Stimulated activated CD8-positive, alpha-beta memory T cell treated with anti-CD3 and anti-CD28 coated beads, Interleukin-7, amount 100 ng/mL, for 24 hours (primary cell): ENCODE data around the gene CXXC1.
A peak's percentile ranks its signal among the peaks of the same experiment; 100 is the strongest.
"Not testable (repeated sequence)": the region's sequence is repeated elsewhere in the genome, so short reads cannot be mapped to it uniquely, and the experiment has no call there.

Experiments
- DNase-seq: peaks from one replicate; pipeline ENCODE4 v3.0.0-alpha.2; 2020; ENCODE audit warnings: low read depth

Gene CXXC1

DNA sequence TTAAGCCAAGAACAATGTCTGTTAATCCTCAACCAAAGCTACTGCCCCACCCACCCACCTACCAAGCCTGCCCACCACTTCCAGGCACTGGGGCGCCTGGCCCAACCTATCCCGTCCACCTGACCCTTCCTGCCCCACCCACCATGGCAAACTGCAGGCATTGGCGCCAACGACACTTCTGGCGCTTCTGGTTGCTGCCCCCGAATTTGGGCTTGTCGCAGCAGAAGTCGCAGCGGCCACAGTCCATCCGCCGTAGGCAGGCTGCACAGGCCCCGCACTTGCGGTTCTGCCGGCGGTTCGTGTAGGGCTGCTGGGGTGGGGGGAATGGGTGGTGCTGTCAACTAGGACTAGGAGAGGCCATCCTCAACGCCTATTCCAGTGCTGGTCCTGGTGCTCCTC is 13.4 kb downstream of the CXXC1 start:
- no peak for DNase-seq

DNA sequence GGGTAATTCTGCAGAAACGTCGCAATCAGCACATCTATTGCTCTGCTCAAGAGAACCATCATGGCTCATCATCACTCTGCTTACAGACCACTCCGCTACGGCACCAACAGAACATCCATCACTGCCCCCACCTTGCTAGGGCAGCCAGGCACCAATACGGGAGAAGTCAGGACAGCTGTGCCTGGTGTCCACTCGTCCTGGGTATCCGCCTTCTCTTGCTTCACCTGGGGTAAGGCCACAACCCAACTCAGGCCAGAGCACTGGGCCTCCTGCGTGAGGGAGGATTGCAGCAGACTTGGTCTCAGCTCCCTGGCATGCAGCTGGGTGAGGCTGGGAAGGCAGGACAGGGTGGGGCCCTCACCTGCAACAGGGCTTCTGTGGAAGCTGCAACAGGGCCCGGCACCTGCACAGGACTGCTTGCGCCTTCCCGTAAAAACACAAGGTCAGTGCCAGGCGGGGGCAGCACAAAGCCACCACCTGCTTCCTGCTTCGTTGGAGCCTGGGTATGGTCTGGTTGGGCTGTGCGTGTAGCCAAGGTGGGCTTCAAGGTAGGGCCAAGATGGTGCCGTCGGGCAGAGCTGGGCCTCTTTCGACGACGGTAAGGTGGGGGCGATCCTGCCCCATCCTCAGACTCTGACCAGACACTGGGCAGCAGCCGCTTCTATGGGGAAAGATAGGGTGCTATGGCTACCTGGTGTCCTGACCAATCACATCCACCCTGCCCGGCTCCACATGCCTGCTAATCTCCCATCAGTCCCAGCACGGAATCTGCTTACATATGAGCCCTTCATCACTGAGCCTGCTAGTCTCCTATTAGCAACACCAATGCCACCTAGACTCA is 14.1 kb downstream of the CXXC1 start:
- DNase-seq = no peak

DNA sequence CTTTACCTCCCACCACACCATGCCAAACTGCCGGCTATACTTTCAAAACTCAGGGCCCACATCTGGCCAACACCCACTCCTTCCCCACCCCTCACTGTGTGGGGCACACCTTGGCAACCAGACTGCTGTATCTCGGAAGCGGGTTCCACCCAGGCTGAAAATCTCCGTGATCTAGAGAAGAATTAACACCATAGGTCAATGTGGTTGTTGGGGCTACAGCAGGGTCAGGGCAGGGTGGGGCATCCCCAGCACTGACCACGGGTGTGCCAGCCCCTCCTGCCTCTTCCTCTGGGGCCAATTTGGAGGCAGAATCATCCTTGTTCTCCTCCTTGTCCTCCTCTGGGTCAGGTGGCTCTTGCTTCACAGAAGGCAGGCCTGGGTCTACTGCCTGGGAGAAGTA is 14.9 kb downstream of the CXXC1 start:
- DNase-seq = no peak

DNA sequence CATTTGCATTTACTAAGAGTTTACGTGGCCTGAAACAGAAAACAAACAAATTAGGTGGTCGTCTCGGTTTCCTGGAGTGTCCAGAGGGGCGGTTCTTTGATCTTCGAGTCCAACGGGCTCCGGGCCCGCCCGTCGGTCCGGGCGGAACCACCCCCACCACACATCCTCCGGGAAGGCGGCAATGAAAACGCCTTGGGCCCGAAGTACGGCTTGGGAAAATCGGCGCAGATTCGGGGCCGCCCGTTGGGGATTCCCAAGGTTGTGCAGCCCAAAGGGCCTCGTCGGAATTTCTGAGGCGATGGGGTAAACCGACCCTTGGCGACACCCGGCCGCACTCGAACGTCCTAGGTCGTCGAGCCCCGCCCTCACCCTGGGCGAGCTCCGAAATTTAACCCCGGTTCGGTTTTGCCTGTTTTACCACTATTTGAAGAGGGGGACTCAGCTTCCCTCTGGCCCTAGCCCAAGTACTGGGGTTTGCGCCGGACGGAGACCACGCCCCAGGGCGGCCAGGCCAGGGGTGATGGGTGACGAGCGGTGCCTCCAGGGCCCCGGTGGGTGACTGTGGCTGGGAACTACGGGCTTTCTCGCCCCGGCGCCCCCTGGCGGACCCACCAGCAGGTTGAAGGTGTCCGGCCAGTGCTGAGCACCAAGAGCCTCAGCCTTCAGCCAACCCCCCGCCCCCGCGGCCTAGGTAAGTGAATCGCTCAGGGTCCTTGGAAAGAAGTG is 19.3 kb downstream of the CXXC1 start:
- peak; percentile 64 for DNase-seq

DNA sequence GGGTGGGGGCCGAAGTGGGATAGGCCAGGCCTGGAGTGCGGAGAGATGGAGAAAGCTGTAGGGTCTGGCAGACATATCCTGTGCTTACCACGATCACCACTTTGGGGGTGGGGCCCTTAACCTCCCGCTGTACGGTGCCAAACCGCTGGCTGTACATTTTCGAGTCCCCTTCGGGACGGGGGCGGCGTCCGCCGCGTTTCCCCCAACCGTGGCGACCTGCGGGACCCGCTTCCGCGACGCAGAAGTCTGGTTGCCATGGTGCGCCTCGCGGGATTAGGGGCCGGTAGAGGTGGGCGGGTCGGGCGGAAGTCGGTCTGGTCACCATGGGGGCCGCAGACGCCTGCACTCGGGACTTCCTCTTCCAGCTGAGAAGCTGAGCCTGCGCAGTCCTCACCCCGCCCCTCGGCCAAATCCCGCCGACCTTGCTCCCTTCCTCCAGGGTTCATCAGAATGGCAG is 21.2 kb downstream of the CXXC1 start, which contains the start of gene CFAP53:
CFAP53 (minus strand) TSS at position 248 of the 457 bp plus-strand sequence; CDS start at position 157, 91 bp downstream.
- DNase-seq = peak; percentile 80

DNA sequence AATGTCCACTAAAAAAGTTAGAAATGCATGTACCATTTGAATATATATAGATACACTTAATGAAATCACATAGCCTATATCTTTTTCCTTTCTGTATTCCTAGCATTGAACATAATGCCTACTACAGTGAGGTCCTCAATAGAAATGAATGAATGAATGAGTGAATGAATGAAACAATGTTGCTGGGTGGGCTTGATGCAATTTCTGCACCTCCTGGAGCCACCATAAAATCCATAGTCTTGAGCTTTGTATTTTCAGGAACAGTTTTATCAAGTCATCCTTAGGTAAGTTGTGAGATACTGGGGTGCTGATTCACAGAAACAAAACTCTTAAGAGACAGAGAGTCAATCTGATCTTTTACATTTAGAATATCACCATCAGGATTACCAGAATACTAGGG is 24.5 kb downstream of the CXXC1 start:
- DNase-seq = no peak

DNA sequence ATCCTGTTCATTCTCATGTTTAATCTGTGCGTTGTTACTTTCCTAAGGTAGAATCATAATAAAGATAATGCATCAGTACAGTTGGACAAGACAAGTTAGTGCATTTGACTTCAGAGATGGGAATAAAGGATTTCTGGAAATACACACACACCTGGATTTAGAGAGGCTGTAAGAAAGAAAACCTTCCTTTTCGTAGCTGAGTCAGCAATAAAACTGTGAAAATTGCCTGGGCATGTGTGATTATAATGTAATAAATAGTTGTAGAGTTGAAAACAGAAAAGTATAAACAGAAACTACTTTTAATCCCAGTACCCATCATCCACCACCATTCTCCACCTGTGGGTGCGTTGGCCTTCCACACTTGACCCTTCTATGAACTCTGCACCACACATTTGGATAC is 36.6 kb downstream of the CXXC1 start:
- DNase-seq = no peak

DNA sequence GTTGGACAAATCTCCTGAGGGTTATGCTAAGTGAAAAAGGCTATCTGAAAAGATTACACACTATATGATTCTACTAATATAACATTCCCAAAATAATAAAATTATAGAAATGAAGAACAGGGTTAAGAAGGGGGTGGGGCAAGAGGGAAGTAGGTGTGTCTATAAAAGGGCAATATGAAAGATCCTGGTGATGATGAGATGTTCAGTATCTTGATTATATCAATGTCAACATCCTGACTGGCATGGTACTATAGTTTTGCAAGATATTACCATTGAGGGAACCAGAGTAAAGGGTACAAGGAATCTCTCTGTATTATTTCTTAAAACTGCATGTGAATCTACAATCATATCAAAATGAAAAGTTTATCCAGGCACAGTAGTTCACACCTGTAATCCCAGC is 37.9 kb downstream of the CXXC1 start:
- no peak for DNase-seq

DNA sequence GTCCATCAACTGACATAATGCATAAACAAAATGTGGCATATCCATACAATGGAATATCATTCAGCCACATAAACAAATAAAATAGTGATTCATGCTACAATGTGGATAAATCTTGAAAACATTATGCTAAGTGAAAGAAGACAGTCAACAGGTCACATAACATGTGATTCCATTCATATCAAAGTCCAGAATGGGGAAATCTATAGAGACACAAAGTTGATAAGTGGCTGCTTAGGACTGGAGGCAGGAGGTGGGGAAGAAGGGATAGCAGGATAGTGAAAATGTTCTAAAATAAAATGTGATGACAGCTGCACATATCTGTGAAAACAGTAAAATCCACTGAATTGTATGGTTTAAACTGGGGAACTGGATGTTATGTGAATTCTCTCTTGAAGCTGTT is 39.9 kb downstream of the CXXC1 start:
- DNase-seq = no peak

DNA sequence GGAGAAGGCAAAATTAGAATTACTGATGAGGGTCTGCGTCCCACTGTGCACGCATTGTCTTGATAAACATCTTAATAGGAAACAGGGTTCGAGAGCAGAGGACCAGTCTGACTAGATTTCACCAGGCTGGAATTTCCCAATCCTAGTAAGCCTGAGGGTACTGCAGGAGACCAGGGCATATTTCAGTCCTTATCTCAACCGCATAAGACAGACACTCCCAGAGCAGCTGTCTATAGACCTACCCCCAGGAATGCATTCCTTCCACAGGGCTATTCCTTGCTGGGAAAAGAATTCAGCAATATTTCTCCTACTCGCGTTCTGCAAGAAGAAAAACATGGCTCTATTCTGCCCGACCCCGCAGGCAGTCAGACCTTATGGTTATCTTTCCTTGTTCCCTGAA is 45.7 kb downstream of the CXXC1 start:
- not testable (repeated sequence) for DNase-seq

DNA sequence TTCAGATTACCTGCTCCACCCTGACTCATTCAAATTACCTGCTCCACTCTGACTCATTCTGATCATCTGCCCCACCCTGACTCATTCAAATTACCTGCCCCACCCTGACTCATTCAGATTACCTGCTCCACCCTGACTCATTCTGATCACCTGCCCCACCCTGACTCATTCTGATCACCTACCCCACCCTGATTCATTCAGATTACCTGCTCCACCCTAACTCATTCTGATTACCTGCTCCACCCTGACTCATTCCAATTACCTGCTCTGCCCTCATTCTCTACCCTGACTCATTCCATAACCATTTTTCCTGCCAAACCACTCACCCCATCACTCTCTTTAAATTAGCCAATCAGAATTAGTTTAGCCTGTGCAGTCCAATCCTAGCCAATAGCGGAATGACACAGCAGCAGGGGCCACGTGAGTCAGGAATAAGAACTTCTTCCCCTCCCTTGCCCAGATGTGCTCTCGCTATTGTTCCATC is 47.4 kb downstream of the CXXC1 start:
- no peak for DNase-seq

DNA sequence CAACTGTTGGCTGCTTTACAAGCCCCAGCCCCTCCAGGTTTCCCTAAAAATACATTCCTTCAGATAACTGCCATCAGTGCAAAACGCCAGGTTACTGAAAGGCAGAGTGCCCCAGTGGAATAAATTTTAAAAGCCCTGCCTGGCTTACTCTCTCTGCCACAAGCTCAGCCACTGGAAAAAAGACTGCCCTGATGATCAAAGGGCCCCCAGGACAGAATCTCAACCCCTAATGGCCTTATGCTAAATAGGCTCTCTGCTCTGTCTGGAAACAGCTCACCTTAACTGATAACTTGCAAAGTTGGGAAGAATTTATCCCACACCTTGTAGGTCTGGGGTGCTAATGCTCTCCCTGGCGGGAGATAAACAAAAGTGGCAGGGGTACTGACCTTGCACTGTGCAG is 55.1 kb downstream of the CXXC1 start:
- DNase-seq = no peak
